Kidney (tissue), 14 donors: ENCODE data around the gene SERINC5. TPM values are rescaled to one million over a fixed set of nuclear protein-coding genes. Genes with fewer than 3 reads are reported as not detected.

Source experiments
- DNase-seq, 5 donors: peaks; one replicate each; pipeline ENCODE4 v3.0.0-alpha.2; 2013 to 2020
- FAIRE-seq: peaks from 2 replicates; lab custom pipeline; 2012; peaks lifted over from hg19 to GRCh38; lab: Jason Lieb, UNC
- H3K27ac ChIP-seq, 2 donors: one replicate each; pipeline ENCODE4 v1.7.0; 2013; ENCODE audit warnings: low read depth in 2 of 2, low read length in 2 of 2, inconsistent platforms in 1 of 2
- H3K27me3 ChIP-seq: one replicate; pipeline ENCODE4 v1.7.1; 2013; ENCODE audit warnings: low read length, inconsistent platforms; ENCODE audit not compliant: control insufficient read depth, insufficient read depth
- H3K36me3 ChIP-seq, 3 donors: one replicate each; pipeline versions ENCODE4 v1.7.0 to v1.7.1; 2013; ENCODE audit warnings: low read length in 3 of 3, control low read depth in 1 of 3, inconsistent platforms in 1 of 3; ENCODE audit not compliant: insufficient read depth in 3 of 3, control insufficient read depth in 2 of 3
- H3K4me1 ChIP-seq, 3 donors: one replicate each; pipeline versions ENCODE4 v1.7.0 to v1.7.1; 2013; ENCODE audit warnings: low read length in 3 of 3, inconsistent platforms in 1 of 3, low read depth in 1 of 3; ENCODE audit not compliant: control insufficient read depth in 2 of 3, insufficient read depth in 2 of 3
- H3K4me3 ChIP-seq, 3 donors: one replicate each; pipeline versions ENCODE4 v1.7.0 to v1.8.1; 2013; ENCODE audit warnings: low read length in 3 of 3, control low read depth in 1 of 3, inconsistent platforms in 1 of 3
- H3K9ac ChIP-seq, 3 donors: one replicate each; pipeline versions ENCODE4 v1.7.0 to v1.7.1; 2013; ENCODE audit warnings: low read length in 3 of 3, control low read depth in 1 of 3, inconsistent platforms in 1 of 3
- H3K9me3 ChIP-seq, 3 donors: one replicate each; pipeline versions ENCODE4 v1.7.0 to v1.7.1; 2013; ENCODE audit warnings: low read length in 3 of 3, control low read depth in 1 of 3, inconsistent platforms in 1 of 3; ENCODE audit not compliant: control insufficient read depth in 2 of 3, insufficient read depth in 1 of 3
- CTCF ChIP-seq: IDR thresholded peaks from 3 replicates; pipeline ENCODE4 v1.5.1; 2012; ENCODE audit warnings: mild to moderate bottlenecking, moderate library complexity, borderline replicate concordance; ENCODE audit not compliant: insufficient read depth; ENCODE audit errors: extremely low read depth
- intact Hi-C: fragments of 100-400 bp; cut with DNase I; formaldehyde crosslinking; loops from one replicate; pipeline ENCODE4 v1.11.1; 2022
- polyA plus RNA-seq: library from polyadenylated mRNA; stranded (reverse); fragments of 350-450 nt; fragmentation: Illumina TruSeq; extraction: RNeasy Lipid Tissue Mini Kit (QIAGEN cat#74804); gene quantifications from one replicate; pipeline ENCODE4 v1.2.3, GENCODE V29; 2014; ENCODE audit warnings: low read depth, low replicate concordance; ENCODE audit not compliant: insufficient read depth
- total RNA-seq: library from RNA; stranded (reverse); fragmentation: NEBNext Ultra II Directional; extraction: Animal tissue kit (Norgen Biotek cat#: 25700); gene quantifications from one replicate; pipeline ENCODE4 v1.2.1, GENCODE V29; 2021
- donor health status: control.
- donor health status: control.
- donor health status: control.
- donor health status: control.
- donor health status: control.
- donor health status: DM: yes; HTN: yes; CAD: no.
- donor health status: Normal renal cell carcinoma (clear cell type).

The SERINC5 gene
- total and polyA plus RNA-seq, 2 donors from 2014 or later = 3.9 to 23.8 TPM

- Histone ChIP-seq H3K4me1 (peaks cover 0 to 7% (median 0%) of the 10 kb centered on the region in 3 donors), H3K9me3 (no peaks in the 10 kb centered on the region), H3K27ac (peak overlapping the region; percentile 33 to 34), H3K9ac (no peak overlapping the region), H3K4me3 (no peak overlapping the region), H3K27me3 (no peaks in the 10 kb centered on the region), H3K36me3 (no peaks in the 10 kb centered on the region)
- FAIRE-seq (no peak), DNase-seq (peak; percentile 82 to 94 (median 87))
- no peak for TF ChIP-seq CTCF
- intact Hi-C loops = no loop called here
These were observed 114.6 kb downstream of the SERINC5 start for GRCh38 chr5:80141147-80141671.

GRCh38 chr5:80140496-80140895 lies 115.4 kb downstream of the SERINC5 start:
- Histone ChIP-seq H3K9ac (no peak overlapping the region), H3K9me3 (no peaks in the 10 kb centered on the region), H3K4me3 (no peak overlapping the region), H3K4me1 (peaks cover 0 to 7% (median 0%) of the 10 kb centered on the region in 3 donors), H3K27ac (no peak overlapping the region), H3K36me3 (no peaks in the 10 kb centered on the region), H3K27me3 (no peaks in the 10 kb centered on the region)
- intact Hi-C loops = no loop called here
- TF ChIP-seq CTCF = no peak
- FAIRE-seq (no peak), DNase-seq (no peak)

- Histone ChIP-seq H3K27ac (no peak overlapping the region), H3K4me3 (no peak overlapping the region), H3K4me1 (peaks cover 0 to 7% (median 0%) of the 10 kb centered on the region in 3 donors), H3K27me3 (no peaks in the 10 kb centered on the region), H3K36me3 (no peaks in the 10 kb centered on the region), H3K9me3 (no peaks in the 10 kb centered on the region), H3K9ac (no peak overlapping the region)
- DNase-seq (no peak), FAIRE-seq (no peak)
- intact Hi-C loops = no loop called here
- no peak for TF ChIP-seq CTCF
These were observed 116.3 kb downstream of the SERINC5 start for GRCh38 chr5:80139466-80139972.
